Germinal center (tissue), 1 donor: Measurements from ENCODE around the gene TLCD5.

Source experiments
- DNase-seq: peaks from one replicate; pipeline ENCODE4 v3.0.0; 2012; ENCODE audit warnings: mixed read lengths, low spot score

TLCD5 gene

DNA sequence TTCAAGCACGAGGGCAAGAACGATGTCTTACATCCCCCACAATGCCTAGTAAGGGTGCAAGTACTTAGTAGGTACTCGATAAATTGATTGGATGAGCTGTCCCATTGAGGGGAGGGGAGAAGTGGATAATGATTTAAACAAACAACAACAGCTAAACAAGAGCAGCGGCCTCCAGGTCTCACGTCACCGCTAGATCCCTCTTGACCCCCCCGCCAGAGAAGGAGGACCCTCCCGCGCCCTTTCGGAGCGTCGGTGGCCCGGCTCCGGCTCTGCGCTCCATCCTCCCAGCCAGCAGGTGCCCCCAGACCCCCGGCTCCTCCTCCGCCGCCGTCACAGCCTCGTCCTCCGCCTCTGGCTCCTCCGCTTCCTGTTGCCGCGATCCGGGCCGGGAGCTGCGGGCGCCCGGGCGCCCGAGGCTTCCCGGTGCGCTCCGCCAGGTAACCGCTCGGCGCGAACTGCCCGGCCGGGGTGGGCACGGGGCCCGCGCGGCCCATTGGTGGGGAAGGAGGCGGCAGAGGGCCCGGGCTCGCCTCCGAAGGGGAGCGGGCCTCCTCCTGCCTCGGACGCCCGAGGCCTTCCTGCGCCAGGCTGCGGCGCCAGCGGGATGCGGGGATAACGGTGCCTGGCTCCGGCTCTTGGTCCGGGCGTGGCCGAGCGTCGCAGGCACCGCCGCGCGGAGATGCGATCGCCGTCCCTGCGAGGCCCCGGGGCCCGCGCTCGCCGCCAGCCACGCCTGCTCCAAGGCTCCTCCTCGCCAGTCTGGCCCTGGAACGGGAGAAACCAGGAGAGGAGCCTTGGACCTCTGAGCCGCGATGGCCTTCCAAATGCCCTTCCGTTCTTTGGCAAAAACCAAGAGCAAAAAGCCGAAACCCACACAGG lies at the start of gene TLCD5:
TSS of gene TLCD5 (plus strand) at position 368 of the 879 bp plus-strand sequence. CDS start 2,143 bp downstream, outside the sequence.
- DNase-seq = peak; percentile 31

DNA sequence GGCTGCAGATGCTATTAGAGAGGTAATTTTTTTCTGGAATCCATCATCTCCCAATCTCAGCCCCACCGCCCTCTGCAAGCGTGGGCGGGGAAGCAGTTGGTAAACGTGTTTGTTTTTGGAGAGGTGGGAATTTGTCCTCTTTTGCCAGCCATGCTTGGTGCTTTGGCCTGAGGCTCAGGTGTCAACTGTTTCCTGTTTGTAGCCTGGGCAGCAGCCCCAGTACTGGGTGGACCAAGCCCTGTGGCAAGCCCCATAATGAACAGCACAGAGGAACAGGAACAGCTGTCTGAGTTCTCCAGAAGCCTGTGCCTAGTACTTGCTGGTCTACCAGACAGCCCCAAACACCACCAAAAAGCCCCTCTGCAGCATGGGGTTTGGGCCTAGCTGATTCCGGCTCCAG lies 45.6 kb upstream of the TLCD5 start:
- no peak for DNase-seq

DNA sequence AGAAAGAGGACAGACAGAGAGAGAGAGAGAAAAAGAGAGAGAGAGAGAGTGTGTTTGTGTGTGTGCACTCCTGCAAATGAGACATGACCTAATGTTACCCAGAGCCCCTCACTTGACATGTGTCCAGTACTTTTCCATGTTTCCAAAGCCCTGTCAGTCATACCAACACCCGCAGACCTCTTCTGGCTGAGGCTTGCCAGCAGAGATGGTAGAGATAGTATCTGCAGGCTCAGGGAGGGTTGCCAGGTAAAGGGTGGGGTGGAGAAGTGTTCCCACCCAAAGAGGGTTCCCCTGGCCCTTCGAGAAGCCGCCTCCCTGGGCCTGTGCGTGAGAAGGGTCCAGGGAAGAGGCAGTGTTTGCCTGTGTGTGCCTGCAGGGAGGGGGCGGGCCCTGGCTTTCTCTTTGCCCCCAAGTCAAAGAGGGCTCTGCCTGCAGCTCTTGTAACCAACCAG lies 44.5 kb upstream of the TLCD5 start:
- no peak for DNase-seq

DNA sequence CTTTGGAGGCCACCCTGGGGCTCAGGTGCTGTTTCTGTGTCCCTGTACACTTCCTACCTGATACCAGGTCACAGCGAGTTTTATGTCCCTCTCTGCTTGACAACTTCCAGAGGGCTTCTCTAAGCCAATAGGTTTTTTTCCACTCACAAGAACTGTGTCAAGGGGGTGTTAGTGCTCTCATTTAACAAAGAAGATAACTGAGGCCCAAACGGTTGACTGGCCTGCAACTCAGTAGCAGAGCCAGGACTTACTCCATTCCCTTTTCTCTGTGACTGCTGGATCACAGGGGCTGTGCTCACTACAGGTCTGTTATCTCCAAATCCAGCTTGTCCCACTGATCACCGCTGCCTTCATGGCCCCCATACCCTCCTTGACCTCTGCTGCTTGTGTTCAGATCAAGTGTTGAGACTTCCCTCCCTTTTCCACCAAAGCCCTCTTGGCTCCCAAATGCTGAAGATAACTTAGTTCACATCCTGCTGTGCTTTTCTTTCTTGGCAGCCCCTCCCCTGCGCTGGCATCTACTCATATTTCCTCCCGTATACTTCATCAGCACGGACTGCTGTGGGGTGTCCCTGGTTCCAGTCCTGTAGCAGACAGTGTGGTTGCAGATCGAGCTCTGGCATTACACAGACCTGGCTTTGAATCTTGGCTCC lies 43.8 kb upstream of the TLCD5 start:
- no peak for DNase-seq

DNA sequence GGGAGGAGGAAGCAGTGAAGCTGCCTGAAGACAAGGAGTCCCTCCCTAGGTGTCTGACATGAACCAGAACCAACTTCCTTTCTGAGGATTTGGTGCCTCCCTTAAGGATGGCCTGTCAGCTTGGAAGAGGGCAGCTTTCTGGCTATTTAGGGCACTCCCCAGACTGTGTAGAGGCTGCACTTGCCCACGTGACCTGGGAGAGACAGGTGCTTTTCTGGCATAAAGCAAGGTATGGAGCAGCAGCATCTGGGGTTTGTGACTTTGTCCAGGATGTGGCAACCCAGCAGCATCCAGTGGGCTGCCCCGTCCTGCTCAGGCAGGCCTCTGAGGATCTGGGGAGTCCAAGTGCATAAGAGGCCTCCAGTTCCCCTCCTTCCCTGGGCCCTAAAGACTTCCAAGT lies 42.0 kb upstream of the TLCD5 start:
- DNase-seq = no peak

DNA sequence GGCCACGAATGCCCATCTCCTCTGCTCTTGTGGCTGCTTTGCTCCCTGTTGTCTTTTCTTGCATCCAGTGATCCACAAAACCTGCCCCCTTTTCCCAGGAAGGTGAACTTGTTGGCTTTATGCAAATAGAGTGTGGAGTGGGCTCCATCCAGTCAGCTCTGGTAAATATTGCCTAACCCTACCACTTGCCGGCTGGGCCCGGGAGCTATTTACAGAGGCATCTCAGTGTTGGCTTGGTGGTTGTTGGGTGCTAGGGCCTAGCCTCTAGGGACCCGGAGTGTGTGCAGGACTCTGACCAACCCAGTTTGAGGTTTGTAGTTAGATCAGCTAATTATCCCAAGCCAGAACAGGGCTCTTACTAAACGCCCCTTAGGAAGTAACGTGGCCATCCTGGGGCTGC lies 40.8 kb upstream of the TLCD5 start:
- no peak for DNase-seq

DNA sequence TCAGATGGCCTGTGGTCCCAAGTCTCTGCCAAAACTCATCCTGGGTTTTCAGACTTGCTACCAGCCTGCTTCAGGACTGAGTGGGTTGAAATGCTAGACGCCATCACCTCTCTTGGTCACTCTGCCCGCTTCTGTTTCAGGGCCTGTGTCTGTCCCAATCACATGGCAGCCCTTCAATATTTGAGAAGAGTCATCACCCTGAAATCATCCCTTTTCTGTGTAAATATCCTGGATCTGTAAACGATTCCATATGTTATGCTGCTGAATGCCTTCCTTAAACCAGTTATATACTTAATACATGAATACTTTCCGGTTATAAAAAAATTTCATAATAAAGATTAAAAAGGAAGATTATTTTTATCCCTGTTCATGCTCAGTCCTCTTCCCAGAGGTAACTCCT lies 39.8 kb upstream of the TLCD5 start:
- DNase-seq = no peak

DNA sequence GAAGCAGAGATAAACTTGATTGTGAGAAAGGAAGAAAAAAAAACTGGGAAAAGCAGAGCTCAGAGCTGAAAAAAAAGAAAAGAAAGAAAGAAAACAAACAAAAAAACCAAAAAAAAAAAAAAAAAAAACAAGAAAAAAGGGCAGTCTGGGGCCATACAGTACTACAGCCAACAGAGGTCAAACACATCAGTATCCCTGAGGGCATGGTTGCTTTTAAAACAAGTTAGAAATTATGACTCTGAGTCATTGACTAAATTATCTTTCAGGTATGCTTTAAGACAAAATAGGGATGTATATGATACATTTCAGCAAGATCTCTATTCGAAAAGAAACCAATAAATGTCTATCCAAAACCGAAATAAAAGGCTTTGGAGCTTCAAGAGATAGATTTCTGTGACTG lies 37.1 kb upstream of the TLCD5 start:
- DNase-seq = no peak

DNA sequence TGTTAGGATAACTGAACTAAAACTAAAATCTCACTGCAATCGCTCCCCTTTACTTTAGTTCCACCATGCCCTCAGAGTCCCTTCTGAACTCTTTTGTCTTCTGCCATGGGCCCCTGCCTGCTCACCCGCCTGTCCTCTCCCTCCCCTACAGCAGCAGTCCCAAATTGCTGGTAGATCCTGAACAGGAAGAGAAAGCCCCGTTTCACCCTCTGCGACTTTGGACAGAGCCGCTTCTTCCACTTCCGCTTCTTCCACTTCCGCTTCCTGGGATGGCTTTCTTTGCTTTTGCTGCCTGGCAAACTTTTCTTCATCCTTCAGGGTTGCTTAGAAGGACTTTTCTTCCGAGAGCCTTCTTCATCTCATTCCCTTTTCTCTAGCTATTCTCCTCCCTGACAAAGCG lies 35.7 kb upstream of the TLCD5 start:
- no peak for DNase-seq

DNA sequence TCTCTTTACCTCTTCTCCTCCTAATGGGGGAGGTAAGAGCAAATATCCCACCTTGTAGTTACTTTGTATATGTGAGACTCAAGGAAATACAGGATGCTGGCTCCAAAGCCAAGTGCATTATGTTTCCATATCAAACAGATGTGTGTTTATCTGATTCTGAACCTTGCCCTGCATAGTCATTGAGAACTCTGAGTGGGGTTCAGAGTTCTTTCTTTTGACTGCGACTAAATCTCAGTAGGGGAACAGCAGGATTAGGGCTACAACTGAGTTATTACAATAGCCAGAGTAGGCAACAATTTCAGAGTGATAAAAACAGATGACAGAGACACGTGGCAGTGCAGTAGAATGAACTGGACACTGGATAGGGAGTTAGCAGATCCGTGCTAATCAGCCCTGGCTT lies 34.1 kb upstream of the TLCD5 start:
- DNase-seq = no peak

DNA sequence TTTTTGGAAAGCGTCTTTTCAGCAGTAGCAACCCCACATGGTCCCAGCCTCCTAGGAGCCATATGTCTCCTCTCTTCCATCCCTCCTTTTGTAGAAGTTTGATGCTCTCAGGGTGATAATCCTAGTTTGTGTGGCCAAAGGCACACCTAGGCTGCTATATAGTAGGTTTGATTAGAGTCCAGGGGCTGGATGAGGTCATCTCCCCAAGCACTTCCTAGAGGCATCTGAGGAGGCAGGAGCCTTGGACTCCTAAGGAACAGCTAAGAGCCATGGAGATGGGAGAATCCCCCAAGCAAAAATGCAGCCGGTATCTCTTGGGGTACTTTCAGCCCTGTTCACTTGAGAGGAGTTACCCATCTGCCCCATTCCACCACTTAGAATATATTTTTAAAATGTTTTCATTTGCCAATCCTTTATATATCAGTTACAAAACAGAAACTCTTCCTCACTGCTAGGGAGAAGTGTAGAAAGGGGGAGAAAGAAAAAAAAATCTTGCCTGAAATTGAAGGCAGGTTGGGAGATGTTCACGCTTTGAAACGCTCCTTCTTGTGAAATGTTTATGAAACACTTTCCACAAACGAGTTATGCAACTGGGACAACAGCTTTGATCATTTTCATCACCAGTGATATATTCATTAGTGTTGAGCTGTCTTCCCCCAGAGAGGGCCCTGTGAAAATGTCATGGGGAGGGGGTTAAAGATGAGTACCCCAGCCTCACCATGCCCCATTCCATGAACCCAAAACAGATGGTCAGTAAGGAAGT lies 31.9 kb upstream of the TLCD5 start:
- DNase-seq = no peak

DNA sequence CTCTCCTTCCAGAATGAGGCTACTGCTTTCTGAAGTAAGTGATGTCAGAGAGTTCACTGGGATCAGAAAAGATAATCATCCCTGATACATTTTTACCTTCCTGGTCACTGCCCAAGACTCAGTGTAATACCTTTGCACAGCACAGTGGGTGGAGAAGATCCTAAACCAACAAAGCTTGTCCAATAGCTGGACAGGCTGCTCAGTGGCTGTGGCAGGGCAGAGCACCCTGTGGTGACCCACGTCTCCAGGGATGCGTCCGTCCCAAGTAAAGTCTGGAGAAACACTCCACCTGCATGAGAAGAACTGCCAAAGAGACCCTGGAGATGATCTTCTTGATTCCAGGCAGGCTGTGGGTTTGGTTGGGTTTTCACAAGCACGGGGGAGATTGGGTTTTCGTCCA lies 31.0 kb upstream of the TLCD5 start:
- DNase-seq = no peak

DNA sequence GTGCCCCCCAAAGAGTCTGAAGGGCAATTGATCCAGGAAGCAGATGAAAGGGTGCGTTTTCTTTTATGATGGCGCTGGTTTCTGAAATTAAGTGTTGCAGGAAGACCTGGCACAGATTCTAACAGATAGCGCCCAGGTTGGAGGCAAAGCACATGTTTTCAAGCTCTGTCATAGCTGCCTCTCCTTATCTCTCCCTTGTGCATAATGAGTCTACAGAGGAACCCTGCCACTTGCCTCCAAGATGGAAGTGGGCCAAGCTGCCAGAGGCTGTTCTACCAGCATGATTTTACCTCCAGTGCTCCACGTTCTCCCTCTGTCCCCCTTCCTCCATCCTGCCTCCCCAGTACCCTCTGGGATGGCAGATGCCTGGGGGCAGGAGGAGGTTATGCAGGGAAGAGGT lies 30.0 kb upstream of the TLCD5 start:
- DNase-seq = no peak

DNA sequence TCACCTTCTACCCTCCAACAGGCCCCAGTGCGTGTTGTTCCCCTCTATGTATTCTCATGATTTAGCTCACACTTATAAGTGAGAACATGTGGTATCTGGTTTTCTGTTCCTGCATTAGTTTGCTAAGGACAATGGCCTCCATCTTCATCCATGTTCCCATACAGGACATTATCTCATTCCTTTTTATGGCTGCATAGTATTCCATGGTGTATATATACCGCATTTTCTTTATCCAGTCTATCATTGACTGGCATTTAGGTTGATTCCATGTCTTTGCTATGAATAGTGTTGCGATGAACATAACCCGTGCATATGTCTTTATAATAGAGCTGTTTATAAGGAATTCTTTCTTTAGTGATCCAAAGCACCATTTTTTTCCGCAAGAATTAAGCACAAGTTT lies 28.5 kb upstream of the TLCD5 start:
- no peak for DNase-seq

DNA sequence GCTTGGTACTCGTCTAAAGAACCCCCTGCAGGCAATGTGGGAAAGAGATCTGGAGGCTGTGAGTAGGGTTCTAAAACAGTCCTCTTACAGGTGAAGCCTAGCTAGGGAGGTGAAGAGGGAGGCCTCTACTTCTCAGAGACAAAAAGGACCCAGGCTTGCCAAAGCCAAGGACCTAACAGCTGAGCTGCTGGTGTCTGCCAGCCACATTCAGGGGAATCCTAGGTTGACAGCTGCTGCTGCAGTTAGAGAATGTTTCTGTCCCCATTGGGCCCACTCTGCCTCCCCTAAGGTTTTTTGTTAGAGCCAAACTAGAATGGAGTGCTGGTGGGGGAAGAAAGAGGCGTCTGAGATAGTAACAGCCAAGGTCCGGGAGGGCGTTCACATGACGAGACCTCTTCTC lies 26.6 kb upstream of the TLCD5 start:
- no peak for DNase-seq

DNA sequence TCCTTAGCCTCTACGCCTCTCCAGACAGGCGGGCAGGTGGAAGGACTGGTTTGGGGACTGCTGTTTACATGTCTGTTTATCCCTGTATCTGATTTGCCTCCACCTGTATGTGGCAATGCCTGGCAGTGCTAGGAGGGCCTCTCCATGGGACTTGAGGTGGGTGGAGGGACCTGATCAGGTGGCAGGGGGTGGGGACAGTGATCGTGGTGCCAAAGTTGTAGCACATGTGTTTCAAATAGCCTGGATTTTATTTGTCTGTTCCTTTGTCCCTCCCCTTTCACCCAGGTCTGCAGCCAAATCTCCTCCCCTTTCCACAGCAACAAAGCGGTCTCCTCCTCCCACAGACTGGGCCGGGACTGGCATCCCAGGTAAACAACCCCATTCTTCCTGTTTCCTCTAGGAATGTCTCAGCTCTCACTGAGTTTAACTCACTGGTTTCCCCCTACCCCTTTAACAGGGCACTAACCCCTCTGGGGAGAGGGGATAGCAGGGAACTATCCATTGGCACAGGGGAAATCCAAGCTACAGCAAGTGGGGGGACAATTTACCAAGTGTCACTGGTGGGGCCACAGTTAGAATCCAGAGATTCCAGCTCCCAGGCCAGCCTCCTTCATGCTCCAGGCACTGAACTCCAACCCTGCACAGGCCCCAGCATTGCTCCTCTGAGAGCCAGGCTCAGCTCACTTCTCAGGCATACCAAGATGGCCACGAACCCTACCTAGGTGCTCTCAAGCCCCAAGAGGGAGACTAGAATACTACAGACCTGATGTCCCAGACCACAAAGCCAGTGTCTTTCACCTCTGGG lies 22.9 kb upstream of the TLCD5 start:
- no peak for DNase-seq

DNA sequence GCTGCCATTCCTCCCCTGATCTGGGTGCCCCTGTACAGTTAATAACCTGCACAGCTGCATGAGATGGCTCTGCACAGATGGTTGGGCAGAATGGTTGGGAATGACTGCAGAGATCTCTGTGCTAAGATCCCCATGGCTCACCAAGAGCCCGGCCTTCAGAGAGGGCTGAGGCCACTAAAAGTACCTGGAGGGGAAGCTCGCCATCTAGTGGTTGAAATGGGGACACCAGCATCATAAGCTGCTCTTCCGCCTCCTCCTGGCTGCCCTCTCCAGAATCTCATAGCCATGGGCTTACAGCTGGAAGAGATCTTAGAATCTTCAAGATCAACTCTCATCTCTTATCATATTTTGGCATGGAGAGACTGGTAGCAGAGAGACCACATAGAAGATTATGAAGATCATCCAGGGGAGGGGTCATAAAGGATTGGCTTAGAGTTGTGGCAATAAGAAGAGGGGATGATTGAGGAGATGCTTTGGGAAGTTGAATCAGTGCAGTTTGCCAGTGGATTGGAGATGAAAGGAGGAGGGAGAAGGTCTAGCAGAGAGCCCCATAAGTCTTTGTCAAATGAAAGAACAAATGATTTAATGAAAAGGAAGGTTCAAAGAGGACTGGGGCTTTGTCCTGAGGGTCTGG lies 22.0 kb upstream of the TLCD5 start:
- DNase-seq = peak; percentile 73

DNA sequence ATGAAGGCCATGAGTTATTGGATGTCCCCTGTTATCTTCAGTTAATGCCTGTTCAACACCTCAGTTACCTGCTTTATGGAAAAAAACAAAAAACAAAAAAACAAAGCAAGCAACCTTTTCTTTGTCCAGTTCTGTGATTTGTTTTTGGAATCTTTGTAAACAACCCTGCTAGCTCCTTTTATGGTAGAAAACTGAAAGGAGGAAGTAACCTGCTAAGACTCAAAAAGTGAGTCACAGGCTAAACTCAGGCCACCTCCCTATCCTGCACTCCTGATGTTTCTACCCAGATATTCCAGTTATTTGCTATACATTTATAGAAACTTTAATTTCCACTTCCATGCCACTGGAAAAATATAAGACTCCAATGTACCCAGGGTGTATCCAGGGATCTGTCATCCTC lies 20.6 kb upstream of the TLCD5 start:
- no peak for DNase-seq

DNA sequence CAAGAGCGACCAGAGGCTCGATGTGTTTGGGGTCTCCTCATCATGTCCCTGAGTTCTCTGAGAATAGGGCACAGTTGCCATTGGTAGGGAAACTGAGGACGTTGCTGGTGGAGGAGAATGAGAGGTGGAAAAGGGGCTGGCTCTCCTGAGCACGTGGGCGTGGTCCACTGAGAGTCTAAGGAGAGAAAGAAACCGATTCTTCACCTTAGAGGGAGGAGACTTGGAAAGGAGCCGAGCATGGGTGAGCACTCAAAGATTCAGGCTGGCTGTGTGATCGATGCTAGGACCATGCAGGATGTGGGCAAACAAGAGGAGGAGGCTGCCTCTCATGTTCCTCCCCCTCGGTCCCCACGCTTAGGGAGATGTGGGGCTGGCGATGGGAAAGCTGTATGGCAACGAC lies 19.8 kb upstream of the TLCD5 start:
- no peak for DNase-seq

DNA sequence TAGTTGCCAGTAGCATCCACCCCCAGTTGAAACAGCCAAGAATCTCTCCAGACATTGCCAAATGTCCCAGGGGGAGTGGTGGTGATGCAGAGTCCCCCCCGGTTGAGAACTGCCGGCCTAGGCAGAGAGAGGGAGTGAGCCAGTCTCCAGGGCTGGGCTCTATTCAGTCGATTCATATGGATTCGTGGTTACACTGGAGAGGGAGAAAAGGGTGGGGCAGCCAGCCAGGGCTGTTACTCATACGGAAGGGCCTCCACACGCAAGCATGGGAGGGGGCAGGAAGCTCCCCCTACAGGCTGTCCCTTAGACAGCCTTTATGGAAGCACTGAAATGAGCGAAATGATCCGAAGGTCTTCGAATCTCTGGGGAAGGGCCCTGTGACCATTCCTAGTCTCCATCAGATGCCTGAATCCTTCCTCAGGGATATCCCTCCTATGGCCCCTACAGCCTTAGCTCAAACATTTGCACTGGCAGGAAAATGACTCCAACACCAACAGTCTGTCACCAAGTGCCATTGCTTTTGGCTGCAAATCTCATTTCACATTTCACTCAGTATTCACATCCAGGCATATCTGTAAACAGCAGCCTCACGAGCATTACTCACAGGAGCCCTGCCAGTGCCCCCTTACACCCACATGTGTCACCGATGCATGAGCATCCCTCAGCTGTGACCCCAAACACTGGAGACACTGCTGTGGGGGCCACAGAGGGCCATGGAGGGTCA lies 18.4 kb upstream of the TLCD5 start:
- no peak for DNase-seq

DNA sequence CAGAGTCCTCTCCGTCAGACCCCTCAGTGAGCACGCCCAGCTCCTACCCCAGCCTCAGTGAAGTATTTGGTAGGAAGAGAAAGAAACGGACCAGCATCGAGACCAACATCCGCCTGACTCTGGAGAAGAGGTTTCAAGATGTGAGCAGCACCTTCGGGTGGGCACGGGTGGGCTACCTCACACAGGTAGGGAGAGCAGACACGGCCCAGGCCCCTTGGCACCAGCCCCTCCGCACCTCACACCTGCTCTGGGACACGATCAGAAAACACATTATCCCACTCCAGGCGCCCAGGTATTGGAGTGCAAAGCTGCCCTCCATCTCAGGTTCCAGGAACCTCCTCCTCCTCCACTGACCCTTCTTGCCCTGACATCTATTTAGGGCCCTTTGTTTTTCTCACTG lies 17.6 kb upstream of the TLCD5 start:
- no peak for DNase-seq
